ENCODE data around the gene CDS2. TPM values are rescaled to one million over a fixed set of nuclear protein-coding genes. Genes with fewer than 3 reads are reported as not detected.

CDS2 gene
- total RNA-seq, 1 experiment from 2014 or later, result 37.5 TPM

GRCh38 chr20:5211803-5212714, 85.3 kb downstream of the CDS2 start:
- ATAC-seq (no peak), DNase-seq (ENCODE audit: low read depth, low spot score) (no peak)
- Histone ChIP-seq H3K27ac (ENCODE audit: low read depth, low read length) (no peak overlapping the region), H3K9me3 (ENCODE audit: control insufficient read depth in 1 of 2, insufficient read depth in 1 of 2, low read depth in 1 of 2, low read length in 2 of 2) (no peaks in the 10 kb centered on the region), H3K9me2 (ENCODE audit: insufficient read depth) (no peaks in the 10 kb centered on the region), H3K4me2 (ENCODE audit: low read length) (no peak overlapping the region), H3K4me3 (replicated peaks in 1 of 2; ENCODE audit: low read depth in 1 of 2, low read length in 2 of 2) (no peak overlapping the region), H3K36me3 (ENCODE audit: control insufficient read depth in 1 of 2, insufficient read depth in 2 of 2, low read length in 2 of 2) (no peaks in the 10 kb centered on the region), H4K20me1 (ENCODE audit: insufficient read depth) (no peaks in the 10 kb centered on the region), H3K9ac (ENCODE audit: low read length) (no peak overlapping the region), H2AFZ (ENCODE audit: low read depth, low read length, poor library complexity, severe bottlenecking) (no peak overlapping the region), H3K79me2 (ENCODE audit: insufficient read depth, low read length) (no peaks in the 10 kb centered on the region), H3K27me3 (ENCODE audit: insufficient read depth, low read length) (no peaks in the 10 kb centered on the region), H3K4me1 (ENCODE audit: control insufficient read depth in 1 of 2, insufficient read depth in 2 of 2, low read length in 2 of 2) (no peaks in the 10 kb centered on the region)
- intact Hi-C loops (cut with micrococcal nuclease), result no loop called here
- ChIA-PET RAD21 (ENCODE audit: low non-redundant PET in 1 of 2, low total read pairs in 2 of 2, uncharacterized antibody in 2 of 2, unreplicated experiment in 2 of 2) (no interaction called here), CTCF (interaction anchor here (1.2 to 1.7 kb wide), 3 partner anchors 10 to 450 kb away, joined by 4 to 7 read pairs (median 4); partner anchors contain the start of gene CDS2), POLR2A (no interaction called here)
- TF ChIP-seq MAX (IDR thresholded peaks at IDR 0.05) (no peak), JUND (IDR thresholded peaks at IDR 0.05) (no peak), CEBPB (IDR thresholded peaks at IDR 0.05; ENCODE audit: low read depth) (no peak), POLR2A (IDR thresholded peaks at IDR 0.05; ENCODE audit: borderline replicate concordance, extremely low read depth, insufficient read depth, insufficient read length) (no peak), YY1 (IDR thresholded peaks at IDR 0.05; ENCODE audit: extremely low read depth, insufficient replicate concordance, low read depth, low read length) (no peak), EGR1 (IDR thresholded peaks at IDR 0.05; ENCODE audit: low read depth) (no peak), TCF7L2 (IDR thresholded peaks at IDR 0.05; ENCODE audit: borderline replicate concordance, extremely low read depth, insufficient read depth, insufficient read length) (no peak), ZNF274 (IDR thresholded peaks at IDR 0.05; ENCODE audit: low read depth, low read length) (no peak), SIN3A (IDR thresholded peaks at IDR 0.05; ENCODE audit: low read depth) (no peak), POLR2AphosphoS5 (IDR thresholded peaks at IDR 0.05; ENCODE audit: low read depth, low read length) (no peak), CBX3 (IDR thresholded peaks at IDR 0.05; ENCODE audit: low read depth) (no peak), SP1 (IDR thresholded peaks at IDR 0.05; ENCODE audit: low read depth) (no peak), REST (IDR thresholded peaks at IDR 0.05; ENCODE audit: low read depth) (no peak), EZH2 (IDR thresholded peaks at IDR 0.05) (no peak), SRF (IDR thresholded peaks at IDR 0.05; ENCODE audit: low read depth) (no peak)
- no TSS peak for BruUV-seq (replicated peaks)
